DMS114 treated with DMSO at 0.1 percent for 48 hours (cell line): ENCODE measurements around the gene HLA-DQA2.
A peak's percentile ranks its signal among the peaks of the same experiment; 100 is the strongest.
"Not testable (repeated sequence)": the region's sequence is repeated elsewhere in the genome, so short reads cannot be mapped to it uniquely, and the experiment has no call there.

Source experiments
- DNase-seq: peaks from one replicate; lab custom pipeline; 2025; ENCODE audit not compliant: unreplicated experiment; lab: John Stamatoyannopoulos, UW

The HLA-DQA2 gene

GRCh38 chr6:32775071-32775470, 33.9 kb downstream of the HLA-DQA2 start:
- DNase-seq: no peak

- DNase-seq: no peak
Measured at GRCh38 chr6:32779036-32779435, 37.8 kb downstream of the HLA-DQA2 start.

GRCh38 chr6:32782923-32783322, 41.7 kb downstream of the HLA-DQA2 start:
- DNase-seq: not testable (repeated sequence)

GRCh38 chr6:32785781-32786533, 44.8 kb downstream of the HLA-DQA2 start:
- peak; percentile 76 for DNase-seq

GRCh38 chr6:32790306-32790705, 49.1 kb downstream of the HLA-DQA2 start:
- DNase-seq: no peak

- DNase-seq: no peak
Measured at GRCh38 chr6:32792901-32793435, 51.8 kb downstream of the HLA-DQA2 start.

- DNase-seq: no peak
Measured at GRCh38 chr6:32794510-32794909, 53.3 kb downstream of the HLA-DQA2 start.
